Caco-2 (cell line): Measurements from ENCODE around the gene BCAR1. TPM values are rescaled to one million over a fixed set of nuclear protein-coding genes. Genes with fewer than 3 reads are reported as not detected.
"Not testable (repeated sequence)": the region's sequence is repeated elsewhere in the genome, so short reads cannot be mapped to it uniquely, and the experiment has no call there.

Experiments used
- BruUV-seq: library from RNA; stranded (reverse); fragments of 400-500 nt; replicated peaks from 2 replicates; lab custom pipeline; 2021; lab: Mats Ljungman, UMichigan
- CTCF ChIA-PET: fragments of 300-600 bp; sonication (Branson Sonifier 250); formaldehyde crosslinking; loops from one replicate; lab custom pipeline; 2022; ENCODE audit warnings: antibody characterized with exemption; lab: Charles Lee
- POLR2A ChIA-PET: fragments of 300-600 bp; sonication (Branson Sonifier 250); formaldehyde crosslinking; loops from one replicate; lab custom pipeline; 2022; ENCODE audit warnings: antibody characterized with exemption; lab: Charles Lee
- DNase-seq, 2 experiments: peaks; one replicate each; pipeline versions ENCODE4 v3.0.0 to v3.0.0-alpha.2; 2020 to 2022
- H3K27me3 ChIP-seq: replicated peaks from 2 replicates; pipeline ENCODE4 v1.6.0; 2011; ENCODE audit warnings: low read length; ENCODE audit not compliant: control insufficient read depth, insufficient read depth
- H3K36me3 ChIP-seq: 2 replicates; pipeline ENCODE4 v1.5.1; 2011; ENCODE audit warnings: low read length; ENCODE audit not compliant: control insufficient read depth, insufficient read depth
- H3K4me1 ChIP-seq: fragments of 250-450 bp; sonication (Bioruptor Pico); 2 replicates; pipeline ENCODE4 v1.5.1; 2020; ENCODE audit warnings: mild to moderate bottlenecking
- H3K4me3 ChIP-seq: 2 replicates; pipeline ENCODE4 v1.5.1; 2011; ENCODE audit warnings: low read depth, mild to moderate bottlenecking, control low read depth, low read length
- H3K9me3 ChIP-seq: fragments of 250-450 bp; sonication (Bioruptor Pico); 2 replicates; pipeline ENCODE4 v1.5.1; 2020; ENCODE audit warnings: mild to moderate bottlenecking, moderate library complexity
- H3K27ac Mint-ChIP-seq: one replicate; pipeline ENCODE4 v1.8.0; 2022; ENCODE audit warnings: mixed read lengths; ENCODE audit not compliant: unreplicated experiment
- H3K27me3 Mint-ChIP-seq: one replicate; pipeline ENCODE4 v1.8.0; 2022; ENCODE audit warnings: mixed read lengths; ENCODE audit not compliant: insufficient read depth, unreplicated experiment
- H3K36me3 Mint-ChIP-seq: one replicate; pipeline ENCODE4 v1.8.0; 2022; ENCODE audit warnings: mild to moderate bottlenecking, mixed read lengths; ENCODE audit not compliant: insufficient read depth, unreplicated experiment
- H3K4me1 Mint-ChIP-seq: one replicate; pipeline ENCODE4 v1.8.0; 2022; ENCODE audit warnings: low read depth, mixed read lengths; ENCODE audit not compliant: unreplicated experiment
- H3K4me3 Mint-ChIP-seq: one replicate; pipeline ENCODE4 v1.8.0; 2022; ENCODE audit warnings: mild to moderate bottlenecking, moderate library complexity, mixed read lengths; ENCODE audit not compliant: unreplicated experiment
- H3K9me3 Mint-ChIP-seq: one replicate; pipeline ENCODE4 v1.8.0; 2022; ENCODE audit warnings: mixed read lengths; ENCODE audit not compliant: unreplicated experiment
- CTCF ChIP-seq, 2 experiments: fragments of 200-600 bp in 1 of 2; IDR thresholded peaks; 1 replicate in 1 of 2; 2 replicates in 1 of 2; pipeline versions ENCODE4 v1.5.1 to v1.8.0; 2011 to 2022; ENCODE audit warnings: antibody characterized with exemption in 1 of 2, control low read depth in 1 of 2, inconsistent platforms in 1 of 2, low read depth in 1 of 2, low read length in 1 of 2, mild to moderate bottlenecking in 1 of 2, moderate library complexity in 1 of 2; ENCODE audit not compliant: insufficient read depth in 1 of 2, severe bottlenecking in 1 of 2, unreplicated experiment in 1 of 2
- intact Hi-C: fragments of 100-400 bp; cut with micrococcal nuclease; formaldehyde crosslinking; loops from one replicate; pipeline ENCODE4 v1.10.0; 2022; ENCODE audit not compliant: unreplicated experiment
- total RNA-seq: library from RNA; stranded (reverse); gene quantifications from 2 replicates; pipeline ENCODE4 v1.2.3, GENCODE V29; 2022

BCAR1 gene
- total RNA-seq, 1 experiment from 2014 or later: 95.5 TPM

- Mint-ChIP-seq H3K9me3 (no peaks in the 10 kb centered on the region), H3K27ac (no peak overlapping the region), H3K4me3 (no peak overlapping the region), H3K27me3 (peaks cover 2% of the 10 kb centered on the region), H3K36me3 (peaks cover 56% of the 10 kb centered on the region), H3K4me1 (peaks cover 6% of the 10 kb centered on the region)
- no peaks in the 10 kb centered on the region for H3K36me3 ChIP-seq
- no peak for DNase-seq
- POLR2A ChIA-PET: no interaction called here
- CTCF ChIA-PET: interaction anchor here (0.6 to 0.7 kb wide), 2 partner anchors 9 to 364 kb away, joined by 3 read pairs; no protein-coding TSS in a partner anchor
- no peaks in the 10 kb centered on the region for H3K27me3 ChIP-seq
- no peak overlapping the region for H3K4me3 ChIP-seq
- H3K4me1 ChIP-seq: 0 out of 2 replicates have a peak, but pooled peaks cover 4% of the 10 kb centered on the region
- intact Hi-C loops: loop anchor here (2.0 kb wide), 1 partner anchor 18 kb away; the partner anchor contains the start of gene CTRB2
- no TSS peak for BruUV-seq
- no peak for TF ChIP-seq CTCF (IDR thresholded peaks at IDR 0.05; ENCODE audit: insufficient read depth in 1 of 2, low read depth in 1 of 2, low read length in 1 of 2, severe bottlenecking in 1 of 2, unreplicated experiment in 1 of 2)
- H3K9me3 ChIP-seq: no peaks in the 10 kb centered on the region
These were observed 26.9 kb downstream of the BCAR1 start for GRCh38 chr16:75224306-75225082.

- H3K36me3 ChIP-seq, BruUV-seq, intact Hi-C loops, H3K27ac Mint-ChIP-seq, DNase-seq, H3K27me3 Mint-ChIP-seq, POLR2A ChIA-PET, H3K9me3 Mint-ChIP-seq, H3K4me3 Mint-ChIP-seq, CTCF ChIA-PET, H3K9me3 ChIP-seq, H3K27me3 ChIP-seq, H3K4me3 ChIP-seq, H3K4me1 Mint-ChIP-seq, H3K4me1 ChIP-seq: not testable (repeated sequence)
- peaks cover 42% of the 10 kb centered on the region for H3K36me3 Mint-ChIP-seq
These were observed 28.3 kb downstream of the BCAR1 start for GRCh38 chr16:75223129-75223528.

GRCh38 chr16:75222271-75222783 is 29.1 kb downstream of the BCAR1 start:
- H3K9me3 Mint-ChIP-seq: no peaks in the 10 kb centered on the region
- BruUV-seq: no TSS peak
- ChIA-PET POLR2A (no interaction called here), CTCF (no interaction called here)
- peaks cover 2% of the 10 kb centered on the region for H3K4me1 Mint-ChIP-seq
- H3K27ac Mint-ChIP-seq: no peak overlapping the region
- Histone ChIP-seq H3K4me1 (0 out of 2 replicates have a peak, but pooled peaks cover 4% of the 10 kb centered on the region), H3K36me3 (no peaks in the 10 kb centered on the region), H3K4me3 (no peak overlapping the region), H3K9me3 (no peaks in the 10 kb centered on the region), H3K27me3 (no peaks in the 10 kb centered on the region)
- intact Hi-C loops: no loop called here
- H3K36me3 Mint-ChIP-seq: peaks cover 34% of the 10 kb centered on the region
- peaks cover 2% of the 10 kb centered on the region for H3K27me3 Mint-ChIP-seq
- no peak for DNase-seq
- TF ChIP-seq CTCF (IDR thresholded peaks at IDR 0.05; ENCODE audit: insufficient read depth in 1 of 2, low read depth in 1 of 2, low read length in 1 of 2, severe bottlenecking in 1 of 2, unreplicated experiment in 1 of 2): no peak
- H3K4me3 Mint-ChIP-seq: no peak overlapping the region
